Erythroblast (primary cell): ENCODE results near the gene RAB7A.
"Not testable (repeated sequence)": the region's sequence is repeated elsewhere in the genome, so short reads cannot be mapped to it uniquely, and the experiment has no call there.

Experiments used
- DNase-seq, 2 experiments: peaks; one replicate each; lab custom pipeline; 2025; lab: John Stamatoyannopoulos, UW
- GATA1 ChIP-seq: IDR thresholded peaks from 2 replicates; pipeline ENCODE4 v1.6.1; 2011; ENCODE audit warnings: low read depth, mild to moderate bottlenecking, control low read depth, low read length, moderate library complexity
- POLR2A ChIP-seq: IDR thresholded peaks from 2 replicates; pipeline ENCODE4 v1.6.1; 2011; ENCODE audit warnings: mild to moderate bottlenecking, low read length

The RAB7A gene

DNA sequence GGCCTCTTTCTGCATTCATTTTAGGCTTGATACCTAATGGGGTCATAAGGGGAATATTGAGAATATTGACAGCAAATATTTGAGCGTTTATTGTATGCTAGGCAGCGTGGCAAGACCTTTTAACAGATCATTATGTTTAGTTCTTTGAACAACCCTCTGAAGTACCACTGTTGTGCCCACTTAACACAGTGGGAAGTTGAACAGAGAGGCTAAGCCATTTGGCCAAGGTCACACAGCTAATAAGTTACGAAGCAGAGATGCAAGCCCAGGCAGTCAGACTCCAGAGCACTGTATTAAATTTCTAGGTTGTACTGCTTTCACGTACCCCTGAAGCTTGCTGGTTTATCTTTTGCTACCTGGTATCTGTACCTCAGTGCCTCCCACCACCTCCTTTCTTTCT lies 1.1 kb downstream of the RAB7A start:
- no peak for DNase-seq
- no peak for TF ChIP-seq GATA1
- TF ChIP-seq POLR2A, result no peak

DNA sequence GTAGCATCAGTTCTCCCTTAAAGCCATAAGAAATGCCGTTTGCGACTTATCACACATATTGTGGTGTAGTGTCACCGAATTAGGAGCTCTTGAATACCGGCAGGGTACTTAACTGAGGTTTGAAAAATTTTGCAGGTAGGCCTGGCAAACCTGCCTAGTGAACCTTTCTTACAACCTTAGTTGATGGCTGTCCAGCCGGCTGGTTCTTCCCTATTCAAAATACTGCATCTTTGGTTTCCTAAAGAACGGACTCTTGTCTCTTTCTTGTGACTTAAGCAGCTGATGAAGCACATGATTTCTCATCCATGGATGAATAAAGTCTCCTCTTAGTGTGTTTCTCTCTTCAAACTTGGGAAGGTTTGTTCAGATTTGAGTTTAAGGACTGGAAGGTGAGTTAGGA lies 1.5 kb downstream of the RAB7A start:
- peak in 1 of 2 experiments; percentile 47 for DNase-seq
- TF ChIP-seq GATA1 (no peak), POLR2A (no peak)

DNA sequence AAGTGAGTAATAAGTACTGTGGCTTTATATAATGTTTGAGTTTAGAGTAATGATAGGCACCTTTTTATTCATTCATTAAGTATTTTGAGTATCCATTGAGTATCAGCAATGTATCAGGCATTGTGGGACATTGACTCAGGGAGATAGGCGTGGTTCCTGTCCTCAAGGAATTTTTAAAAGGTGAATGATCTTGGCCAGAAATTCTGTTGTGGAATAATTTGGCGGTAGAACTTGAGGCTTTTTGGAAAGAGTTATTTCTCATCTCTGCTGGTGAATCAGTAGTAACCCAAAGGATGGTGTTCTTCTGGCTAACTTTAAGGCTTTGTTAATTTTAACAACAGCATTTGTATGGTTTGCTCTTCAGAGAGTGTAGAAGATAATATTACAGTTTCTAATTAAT lies 2.0 kb downstream of the RAB7A start:
- DNase-seq, result no peak
- no peak for TF ChIP-seq POLR2A
- TF ChIP-seq GATA1, result no peak

DNA sequence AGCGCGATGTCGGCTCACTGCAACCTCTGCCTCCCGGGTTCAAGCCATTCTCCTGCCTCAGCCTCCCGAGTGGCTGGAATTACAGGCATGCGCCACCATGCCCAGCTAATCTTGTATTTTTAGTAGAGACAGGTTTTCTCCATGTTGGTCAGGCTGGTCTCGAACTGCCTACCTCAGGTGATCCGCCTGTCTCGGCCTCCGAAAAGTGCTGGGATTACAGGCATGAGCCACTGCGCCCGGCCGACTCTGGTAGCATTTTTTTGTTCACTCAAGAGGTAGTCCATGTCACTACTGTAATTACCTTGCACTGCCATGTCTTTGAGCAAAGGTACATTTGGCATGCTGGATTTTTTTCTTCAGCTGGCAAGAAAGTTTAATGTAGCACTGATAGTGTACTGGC lies 2.5 kb downstream of the RAB7A start:
- not testable (repeated sequence) for DNase-seq

DNA sequence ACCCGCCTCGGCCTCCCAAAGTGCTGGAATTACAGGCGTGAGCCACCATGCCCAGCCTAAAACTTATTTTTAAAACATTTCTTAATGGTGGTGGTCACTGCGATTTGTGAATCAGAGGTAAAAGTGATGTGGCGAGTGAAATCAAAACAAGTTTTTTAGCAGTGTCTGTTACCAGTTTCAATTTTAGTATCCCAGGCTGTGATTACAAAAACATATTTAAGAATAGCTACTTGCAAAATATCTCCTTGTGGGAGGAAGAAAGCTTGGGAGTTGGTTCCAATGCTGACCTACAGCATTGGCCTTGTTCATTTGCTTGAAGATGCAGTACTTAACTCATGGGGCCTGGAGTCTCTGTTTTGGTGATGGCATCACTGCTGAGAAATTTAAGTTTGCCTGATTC lies 4.5 kb downstream of the RAB7A start:
- no peak for DNase-seq

DNA sequence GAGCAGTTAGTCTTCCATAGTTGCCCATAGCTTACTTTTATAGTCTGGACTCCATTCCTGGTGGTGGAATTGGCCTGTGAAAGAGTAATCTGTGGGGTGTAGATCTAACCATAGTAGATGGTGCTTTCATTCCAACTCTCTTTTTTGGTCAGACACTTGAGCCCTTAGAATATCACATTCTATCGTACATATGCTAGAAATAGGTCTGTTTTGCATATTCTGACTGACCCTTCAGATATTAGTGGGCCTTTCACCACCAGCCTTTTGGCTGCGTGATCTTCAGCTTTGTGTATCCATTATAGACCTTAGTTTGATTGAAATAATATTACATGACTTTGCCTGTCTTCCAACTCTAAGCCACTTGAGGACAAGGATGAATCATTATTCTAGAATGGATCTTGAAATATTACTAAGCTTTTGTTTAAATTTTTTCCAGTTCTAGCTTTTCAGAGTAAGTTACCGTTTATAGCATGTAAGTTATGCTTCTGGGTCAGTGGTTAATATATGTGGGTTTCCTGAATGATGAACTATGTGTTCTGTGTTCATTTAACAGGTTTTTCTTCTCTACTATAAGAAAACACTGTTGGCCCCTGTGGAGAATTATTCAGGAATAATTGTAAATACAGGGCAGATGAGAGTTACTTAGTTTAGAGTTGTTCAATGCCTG lies 8.7 kb downstream of the RAB7A start:
- DNase-seq, result no peak
- TF ChIP-seq POLR2A (no peak), GATA1 (no peak)

More for the DNA sequence above, 4.5 kb downstream of the RAB7A start:
- TF ChIP-seq POLR2A (no peak), GATA1 (no peak)

DNA sequence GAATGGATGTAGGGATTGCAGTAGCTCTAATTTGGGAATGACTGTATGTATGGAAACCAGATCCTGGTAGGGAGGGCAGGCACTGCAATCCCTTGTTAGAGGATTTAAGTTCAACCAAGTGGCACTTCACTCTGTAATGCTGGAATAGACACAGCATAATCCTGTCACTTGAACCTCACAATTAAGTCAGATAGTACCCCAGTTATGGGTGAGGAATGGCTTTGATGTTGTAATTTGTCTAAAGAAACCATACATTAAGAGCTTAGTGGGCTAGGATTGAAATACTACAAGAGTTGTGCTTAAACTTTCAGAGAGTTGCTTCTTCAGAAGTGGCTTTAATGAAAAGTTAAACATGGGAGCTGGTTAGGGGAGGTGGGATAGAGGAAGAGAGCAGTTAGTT lies 9.3 kb downstream of the RAB7A start:
- DNase-seq, result no peak
- TF ChIP-seq GATA1 (no peak), POLR2A (no peak)

DNA sequence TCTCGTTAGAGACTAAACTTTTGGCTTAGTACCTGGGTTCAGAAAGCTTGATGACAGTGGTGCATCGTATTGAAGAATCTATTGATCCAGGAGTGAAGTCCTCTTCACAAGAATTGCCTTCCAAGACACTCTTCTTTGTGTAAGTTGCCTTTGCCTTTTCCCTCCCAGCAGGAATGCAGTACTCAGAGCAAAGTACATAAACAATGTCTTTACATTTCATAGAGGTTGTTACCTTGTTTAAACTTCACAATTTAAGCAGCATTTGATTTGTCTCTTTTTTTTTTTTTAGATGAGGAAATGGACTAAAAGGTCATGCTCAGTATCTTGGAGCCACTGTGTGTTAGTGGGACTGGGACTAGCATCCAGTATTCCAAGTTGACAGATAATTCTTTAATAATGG lies 9.9 kb downstream of the RAB7A start:
- DNase-seq, result no peak
- TF ChIP-seq GATA1 (no peak), POLR2A (no peak)

DNA sequence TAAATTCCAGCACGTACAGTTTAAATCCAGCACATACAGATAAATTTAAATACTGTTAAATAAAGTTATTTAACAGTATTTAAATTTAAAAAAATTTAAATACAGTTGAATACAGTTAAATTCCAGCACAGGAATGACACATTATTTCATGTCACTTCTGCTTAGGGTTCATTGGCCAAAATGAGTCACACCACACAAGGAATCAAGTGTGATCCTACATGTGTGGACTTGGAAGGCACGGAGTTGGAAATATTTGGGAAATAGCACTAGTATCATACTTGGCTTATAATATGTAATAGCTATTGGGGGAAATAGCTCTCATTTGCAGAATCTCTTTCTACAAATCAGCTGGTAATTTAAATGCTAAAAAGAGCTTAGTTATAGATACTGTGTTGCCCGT lies 10.6 kb downstream of the RAB7A start:
- no peak for DNase-seq
- TF ChIP-seq POLR2A (no peak), GATA1 (no peak)

DNA sequence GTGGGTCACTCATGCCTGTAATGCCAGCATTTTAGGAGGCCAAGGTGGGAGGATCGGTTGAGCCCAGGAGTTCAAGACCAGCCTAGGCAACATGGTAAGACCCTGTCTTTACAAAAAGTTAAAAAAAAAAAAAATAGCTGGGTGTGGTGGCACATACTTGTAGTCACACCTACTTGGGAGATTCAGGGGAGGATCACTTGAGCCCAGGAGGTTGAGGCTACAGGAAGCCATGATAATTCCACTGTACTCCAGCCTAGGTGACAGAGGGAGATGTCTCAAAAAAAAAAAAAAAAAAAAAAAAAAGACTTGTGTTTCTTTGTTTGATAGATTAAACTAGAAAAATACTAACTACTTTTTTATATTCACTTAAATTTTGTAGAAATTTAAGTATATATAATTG lies 14.6 kb downstream of the RAB7A start:
- TF ChIP-seq GATA1 (no peak), POLR2A (no peak)
- peak in 1 of 2 experiments; percentile 26 for DNase-seq

DNA sequence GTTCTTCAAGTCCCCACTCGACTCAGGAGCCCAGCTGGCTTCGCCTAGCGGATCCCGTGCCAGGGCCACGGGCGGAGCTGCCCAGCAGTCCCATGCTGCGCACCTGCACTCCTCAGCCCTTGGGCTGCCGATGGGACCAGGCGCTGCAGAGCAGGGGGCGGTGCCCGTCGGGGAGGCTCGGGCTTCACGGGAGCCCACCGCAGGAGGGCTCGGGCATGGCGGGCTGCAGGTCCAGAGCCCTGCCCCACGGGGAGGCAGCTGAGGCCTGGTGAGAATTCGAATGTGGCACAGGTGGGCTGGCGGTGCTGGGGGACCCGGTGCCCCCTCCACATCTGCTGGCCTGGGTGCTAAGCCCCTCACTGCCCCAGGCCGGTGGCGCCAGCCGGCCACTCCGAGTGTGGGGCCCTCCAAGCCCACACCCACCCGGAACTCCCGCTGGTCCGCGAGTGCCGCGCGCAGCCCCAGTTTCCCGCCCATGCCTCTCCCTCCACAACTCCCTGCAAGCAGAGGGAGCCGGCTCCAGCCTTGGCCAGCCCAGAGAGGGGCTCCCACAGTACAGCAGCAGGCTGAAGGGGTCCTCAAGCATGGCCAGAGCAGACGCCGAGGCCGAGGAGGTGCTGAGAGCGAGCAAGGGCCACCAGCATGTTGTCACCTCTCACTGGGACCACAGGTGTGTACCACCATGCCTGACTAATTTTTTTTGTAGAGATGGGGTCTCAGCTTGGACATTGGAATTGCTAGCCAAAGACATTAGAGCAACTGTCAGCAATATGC lies 17.0 kb downstream of the RAB7A start:
- DNase-seq, result no peak
- TF ChIP-seq GATA1 (no peak), POLR2A (no peak)

DNA sequence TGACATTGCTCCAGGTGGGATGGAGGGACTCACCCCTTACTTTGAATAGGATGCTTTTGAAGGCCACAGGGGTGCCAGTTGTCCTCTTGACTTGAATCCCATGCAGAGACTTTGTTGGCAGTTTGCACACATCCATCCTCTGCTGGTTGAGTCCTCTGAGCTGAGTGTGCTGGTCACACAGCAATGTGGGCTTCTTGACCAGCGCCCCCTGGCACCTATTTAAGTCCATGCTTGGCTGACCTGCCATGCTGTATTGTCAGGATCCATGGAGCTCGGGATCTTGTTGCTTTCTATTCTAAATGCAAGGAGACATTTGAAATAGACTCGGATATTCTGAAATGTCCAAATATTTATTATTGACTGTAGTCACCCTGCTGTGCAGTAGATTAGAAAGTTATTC lies 19.8 kb downstream of the RAB7A start:
- TF ChIP-seq POLR2A (no peak), GATA1 (no peak)
- peak in 1 of 2 experiments; percentile 23 for DNase-seq

DNA sequence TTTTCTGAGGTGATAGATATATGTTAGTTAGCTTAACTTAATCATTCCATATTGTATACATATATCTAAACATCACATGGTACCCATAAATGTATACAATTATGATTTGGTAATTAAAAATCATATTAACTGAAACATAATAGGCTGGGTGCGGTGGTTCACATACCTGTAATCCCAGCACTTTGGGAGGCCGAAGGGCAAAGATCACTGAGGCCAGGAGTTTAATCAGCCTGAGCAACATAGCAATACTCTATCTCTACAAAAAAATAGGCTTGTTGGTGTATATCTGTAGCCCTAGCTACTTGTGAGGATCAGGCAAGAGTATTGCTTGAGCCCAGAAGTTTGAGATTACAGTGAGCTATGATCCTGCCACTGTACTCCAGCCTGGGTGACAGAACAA lies 20.9 kb downstream of the RAB7A start:
- TF ChIP-seq GATA1 (no peak), POLR2A (no peak)
- no peak for DNase-seq

DNA sequence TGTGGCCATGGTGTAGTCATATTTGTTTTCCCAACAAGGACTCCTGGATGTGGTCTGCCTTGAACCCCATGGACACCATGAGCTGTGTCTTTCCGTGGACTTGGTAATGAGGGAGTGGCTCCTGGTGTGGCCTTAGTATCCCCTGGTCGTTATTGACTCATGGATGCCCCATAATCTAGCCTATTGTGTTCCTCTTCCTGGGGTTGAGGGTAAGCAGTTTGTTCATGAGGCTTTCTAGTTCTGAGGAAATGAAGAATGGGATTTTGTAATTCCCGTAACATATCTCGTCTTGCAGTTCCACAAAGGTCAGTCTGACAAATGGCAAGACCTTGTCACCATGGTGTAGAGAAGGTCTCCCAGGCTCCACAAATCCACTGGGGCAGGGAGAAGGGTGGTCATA lies 22.6 kb downstream of the RAB7A start:
- no peak for TF ChIP-seq POLR2A
- no peak for TF ChIP-seq GATA1
- no peak for DNase-seq

DNA sequence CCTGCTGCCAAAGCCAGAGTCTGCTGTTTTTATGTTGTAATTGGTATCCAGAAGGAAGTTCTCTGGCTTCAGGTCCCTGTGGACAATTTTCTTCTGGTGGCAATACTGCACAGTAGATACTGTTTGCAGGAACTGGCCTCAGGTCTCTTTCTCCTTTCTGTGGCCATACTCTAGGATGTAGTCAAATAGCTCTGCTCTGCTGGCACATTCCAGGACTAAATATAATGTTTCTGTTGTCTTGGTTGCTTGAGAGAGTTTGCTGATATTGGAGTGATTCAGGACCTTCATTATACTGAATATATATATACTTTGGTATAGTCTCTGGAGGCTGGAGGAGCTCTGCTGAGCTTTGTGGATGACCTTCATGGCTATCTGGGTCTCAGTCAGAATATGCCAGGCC lies 23.1 kb downstream of the RAB7A start:
- TF ChIP-seq POLR2A (no peak), GATA1 (no peak)
- DNase-seq, result no peak

DNA sequence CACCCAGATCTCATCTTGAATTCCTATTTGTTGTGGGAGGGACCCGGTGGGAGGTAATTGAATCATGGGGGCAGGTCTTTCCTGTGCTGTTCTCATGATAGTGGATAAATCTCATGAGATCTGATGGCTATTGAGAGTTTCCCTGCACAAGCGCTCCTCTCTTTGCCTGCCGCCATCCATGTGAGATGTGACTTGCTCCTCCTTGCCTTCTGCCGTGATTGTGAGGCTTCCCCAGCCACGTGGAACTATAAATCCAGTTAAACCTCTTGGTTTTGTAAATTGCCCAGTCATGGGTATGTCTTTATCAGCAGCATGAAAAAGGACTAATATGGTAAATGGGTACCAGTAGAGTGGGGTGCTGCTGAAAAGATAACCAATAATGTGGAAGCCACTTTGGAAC lies 23.6 kb downstream of the RAB7A start:
- not testable (repeated sequence) for DNase-seq
